ENCODE results near the gene SPN. TPM values are rescaled to one million over a fixed set of nuclear protein-coding genes. Genes with fewer than 3 reads are reported as not detected.
"Not testable (repeated sequence)": the region's sequence is repeated elsewhere in the genome, so short reads cannot be mapped to it uniquely, and the experiment has no call there.

The SPN gene, protein sequence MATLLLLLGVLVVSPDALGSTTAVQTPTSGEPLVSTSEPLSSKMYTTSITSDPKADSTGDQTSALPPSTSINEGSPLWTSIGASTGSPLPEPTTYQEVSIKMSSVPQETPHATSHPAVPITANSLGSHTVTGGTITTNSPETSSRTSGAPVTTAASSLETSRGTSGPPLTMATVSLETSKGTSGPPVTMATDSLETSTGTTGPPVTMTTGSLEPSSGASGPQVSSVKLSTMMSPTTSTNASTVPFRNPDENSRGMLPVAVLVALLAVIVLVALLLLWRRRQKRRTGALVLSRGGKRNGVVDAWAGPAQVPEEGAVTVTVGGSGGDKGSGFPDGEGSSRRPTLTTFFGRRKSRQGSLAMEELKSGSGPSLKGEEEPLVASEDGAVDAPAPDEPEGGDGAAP
- total RNA-seq (2021) (0.15 and 0.17 TPM in 2 replicates), Bru-seq, nascent RNA (percentile 8 among the genes with signal in this experiment), BruChase-seq, experiment 1, labeled RNA remaining after a 2-hour chase (percentile 13 among the genes with signal in this experiment), BruChase-seq, experiment 2, labeled RNA remaining after a 6-hour chase (percentile 9 among the genes with signal in this experiment)
- long read RNA-seq, result 0 reads

DNA sequence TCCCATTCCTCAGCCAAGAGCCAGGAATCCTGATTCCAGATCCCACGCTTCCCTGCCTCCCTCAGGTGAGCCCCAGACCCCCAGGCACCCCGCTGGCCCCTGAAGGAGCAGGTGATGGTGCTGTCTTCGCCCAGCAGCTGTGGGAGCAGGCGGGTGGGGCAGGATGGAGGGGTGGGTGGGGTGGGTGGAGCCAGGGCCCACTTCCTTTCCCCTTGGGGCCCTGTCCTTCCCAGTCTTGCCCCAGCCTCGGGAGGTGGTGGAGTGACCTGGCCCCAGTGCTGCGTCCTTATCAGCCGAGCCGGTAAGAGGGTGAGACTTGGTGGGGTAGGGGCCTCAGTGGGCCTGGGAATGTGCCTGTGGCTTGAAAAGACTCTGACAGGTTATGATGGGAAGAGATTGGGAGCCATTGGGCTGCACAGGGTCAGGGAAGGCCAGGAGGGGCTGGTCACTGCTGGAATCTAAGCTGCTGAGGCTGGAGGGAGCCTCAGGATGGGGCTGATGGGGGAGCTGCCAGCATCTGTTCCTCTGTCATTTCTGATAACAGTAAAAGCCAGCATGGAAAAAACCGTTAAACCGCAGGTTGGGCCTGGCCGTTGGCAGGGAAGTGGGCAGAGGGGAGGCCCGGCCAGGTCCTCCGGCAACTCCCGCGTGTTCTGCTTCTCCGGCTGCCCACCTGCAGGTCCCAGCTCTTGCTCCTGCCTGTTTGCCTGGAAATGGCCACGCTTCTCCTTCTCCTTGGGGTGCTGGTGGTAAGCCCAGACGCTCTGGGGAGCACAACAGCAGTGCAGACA lies at the start of gene SPN:
SPN (plus strand) TSS at position 232 of the 791 bp plus-strand sequence; CDS start at position 714, 482 bp downstream.
- Histone ChIP-seq H3K9me3 (ENCODE audit: insufficient read depth, low read depth) (no peaks in the 10 kb centered on the region), H3K27me3 (ENCODE audit: insufficient read depth, low read depth) (no peaks in the 10 kb centered on the region), H3K4me1 (replicated peaks; ENCODE audit: insufficient read depth) (no peaks in the 10 kb centered on the region), H3K4me3 (no peak within 1 kb of the TSS), H3K4me2 (no peak within 1 kb of the TSS), H4K20me1 (ENCODE audit: insufficient read depth) (no peaks in the 10 kb centered on the region), H3K79me2 (ENCODE audit: low read depth) (no peaks in the 10 kb centered on the region), H3K36me3 (ENCODE audit: low read depth) (no peaks in the 10 kb centered on the region), H3F3A (ENCODE audit: insufficient read depth, low read depth) (no peaks in the 10 kb centered on the region; the same call in 1 of the 2 replicates), H3K27ac (no peak within 1 kb of the TSS), H3K9me2 (ENCODE audit: insufficient read depth) (no peaks in the 10 kb centered on the region), H2AFZ (no peak within 1 kb of the TSS)
- CTCF ChIA-PET, result no interaction called here
- TF ChIP-seq, protein P1, sequence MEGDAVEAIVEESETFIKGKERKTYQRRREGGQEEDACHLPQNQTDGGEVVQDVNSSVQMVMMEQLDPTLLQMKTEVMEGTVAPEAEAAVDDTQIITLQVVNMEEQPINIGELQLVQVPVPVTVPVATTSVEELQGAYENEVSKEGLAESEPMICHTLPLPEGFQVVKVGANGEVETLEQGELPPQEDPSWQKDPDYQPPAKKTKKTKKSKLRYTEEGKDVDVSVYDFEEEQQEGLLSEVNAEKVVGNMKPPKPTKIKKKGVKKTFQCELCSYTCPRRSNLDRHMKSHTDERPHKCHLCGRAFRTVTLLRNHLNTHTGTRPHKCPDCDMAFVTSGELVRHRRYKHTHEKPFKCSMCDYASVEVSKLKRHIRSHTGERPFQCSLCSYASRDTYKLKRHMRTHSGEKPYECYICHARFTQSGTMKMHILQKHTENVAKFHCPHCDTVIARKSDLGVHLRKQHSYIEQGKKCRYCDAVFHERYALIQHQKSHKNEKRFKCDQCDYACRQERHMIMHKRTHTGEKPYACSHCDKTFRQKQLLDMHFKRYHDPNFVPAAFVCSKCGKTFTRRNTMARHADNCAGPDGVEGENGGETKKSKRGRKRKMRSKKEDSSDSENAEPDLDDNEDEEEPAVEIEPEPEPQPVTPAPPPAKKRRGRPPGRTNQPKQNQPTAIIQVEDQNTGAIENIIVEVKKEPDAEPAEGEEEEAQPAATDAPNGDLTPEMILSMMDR (conservative IDR thresholded peaks at IDR 0.05), result no peak
- no peak for TF ChIP-seq EZH2 (IDR thresholded peaks at IDR 0.05; ENCODE audit: low read depth)
- POLR2A ChIA-PET (ENCODE audit: unreplicated experiment), result interaction anchor here (0.6 kb wide), 1 partner anchor 151 kb away, joined by 3 read pairs; no protein-coding TSS in a partner anchor
- intact Hi-C loops (cut with micrococcal nuclease; ENCODE audit: unreplicated experiment), result no loop called here
- BruUV-seq (replicated peaks), result no TSS peak
- DNase-seq, result no peak

DNA sequence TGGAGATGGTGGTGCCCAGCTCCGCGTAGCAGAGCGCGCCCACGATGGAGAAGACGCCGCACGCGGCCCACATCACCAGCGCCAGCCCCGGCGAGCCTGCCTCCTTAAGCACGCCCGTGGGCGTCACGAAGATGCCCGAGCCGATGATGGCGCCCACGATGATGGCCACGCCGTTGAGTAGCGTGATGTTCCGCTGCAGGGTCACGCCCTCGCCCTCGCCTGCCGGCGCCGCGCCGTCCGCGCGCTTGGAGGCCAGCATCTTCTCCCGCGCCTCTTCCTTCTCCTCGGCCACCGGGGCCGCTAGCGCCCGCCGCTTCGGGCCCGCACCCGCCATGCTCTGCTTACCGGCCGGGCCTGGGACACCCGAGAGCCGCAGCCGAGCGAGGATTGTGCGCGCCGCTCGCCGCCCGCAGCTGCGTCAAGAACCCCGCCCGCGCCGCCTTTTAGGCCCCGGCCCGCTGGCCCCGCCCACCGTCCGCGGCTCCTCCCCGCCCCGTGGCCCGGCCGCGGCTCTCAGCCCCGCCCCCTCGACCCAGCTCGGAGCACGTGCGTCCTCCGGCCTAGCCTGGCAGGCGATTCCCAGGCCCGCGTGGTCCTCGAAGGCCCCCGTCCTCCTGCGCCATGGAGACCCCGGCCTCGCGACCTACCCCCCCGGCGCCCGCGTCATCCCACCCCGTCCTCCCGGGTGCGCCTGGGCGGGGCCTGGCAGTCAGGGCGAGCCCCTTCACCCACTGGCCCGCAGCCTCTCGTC lies 49.6 kb upstream of the SPN start:
- peaks cover 48% of the 10 kb centered on the region for H3K79me2 ChIP-seq (ENCODE audit: low read depth)
- H3K4me3 ChIP-seq, result peak overlapping the region; percentile 65
- H3K27ac ChIP-seq, result peak overlapping the region; percentile 77
- peak overlapping the region; percentile 62 for H2AFZ ChIP-seq
- H3K4me2 ChIP-seq, result peak overlapping the region; percentile 96
- H3K9me3 ChIP-seq (ENCODE audit: insufficient read depth, low read depth); H3K9me2 ChIP-seq (ENCODE audit: insufficient read depth); BruUV-seq (replicated peaks); H3K36me3 ChIP-seq (ENCODE audit: low read depth); H3F3A ChIP-seq (ENCODE audit: insufficient read depth, low read depth); intact Hi-C loops (cut with micrococcal nuclease; ENCODE audit: unreplicated experiment); H3K27me3 ChIP-seq (ENCODE audit: insufficient read depth, low read depth); CTCF ChIA-PET: not testable (repeated sequence)
- DNase-seq, result peak; percentile 52 to 93
- POLR2A ChIA-PET (ENCODE audit: unreplicated experiment), result interaction anchor here (0.6 kb wide), 3 partner anchors 214 to 562 kb away, joined by 3 to 6 read pairs (median 4); no protein-coding TSS in a partner anchor
- peaks cover 10% of the 10 kb centered on the region; the same call in 1 of the 2 replicates for H3K4me1 ChIP-seq (replicated peaks; ENCODE audit: insufficient read depth)
- H4K20me1 ChIP-seq (ENCODE audit: insufficient read depth), result peaks cover 20% of the 10 kb centered on the region

DNA sequence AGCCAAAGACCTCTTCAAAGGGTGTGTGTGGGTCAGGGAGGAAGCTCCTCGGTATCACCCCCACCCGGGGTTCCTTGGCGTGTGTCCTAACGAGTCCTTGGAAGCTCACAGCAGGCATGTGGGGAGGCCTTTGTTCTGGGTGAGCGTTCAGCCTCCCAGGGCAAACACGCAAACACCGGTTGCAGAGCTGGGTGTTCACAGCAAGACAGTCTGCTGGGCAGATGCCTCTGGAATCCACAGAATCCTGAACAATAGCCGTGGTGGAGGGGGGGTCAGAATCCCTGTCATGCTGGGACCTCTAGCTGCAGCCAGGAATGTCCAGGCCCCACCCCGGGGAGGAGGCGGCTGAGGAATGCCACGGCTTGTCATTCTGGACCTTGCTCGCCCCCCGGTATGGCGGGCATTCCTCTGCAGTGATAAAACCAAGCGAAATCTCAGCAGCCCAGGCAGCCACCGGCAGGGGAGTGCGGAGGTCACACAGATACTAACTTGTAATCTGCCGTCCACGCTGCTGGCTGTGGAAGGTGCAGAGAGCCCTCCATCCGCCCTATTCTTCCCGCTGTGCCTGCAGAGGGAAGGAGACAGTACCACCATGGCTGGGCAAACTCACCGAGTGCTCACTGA lies 48.2 kb upstream of the SPN start:
- H3K27ac ChIP-seq; H3K4me1 ChIP-seq (replicated peaks; ENCODE audit: insufficient read depth); H4K20me1 ChIP-seq (ENCODE audit: insufficient read depth); H3K36me3 ChIP-seq (ENCODE audit: low read depth); intact Hi-C loops (cut with micrococcal nuclease; ENCODE audit: unreplicated experiment); DNase-seq; H3K9me3 ChIP-seq (ENCODE audit: insufficient read depth, low read depth); H3F3A ChIP-seq (ENCODE audit: insufficient read depth, low read depth); CTCF ChIA-PET; H3K4me3 ChIP-seq; H3K9me2 ChIP-seq (ENCODE audit: insufficient read depth); H3K27me3 ChIP-seq (ENCODE audit: insufficient read depth, low read depth); H2AFZ ChIP-seq; BruUV-seq (replicated peaks); H3K4me2 ChIP-seq; POLR2A ChIA-PET (ENCODE audit: unreplicated experiment): not testable (repeated sequence)
- H3K79me2 ChIP-seq (ENCODE audit: low read depth), result peaks cover 35% of the 10 kb centered on the region

DNA sequence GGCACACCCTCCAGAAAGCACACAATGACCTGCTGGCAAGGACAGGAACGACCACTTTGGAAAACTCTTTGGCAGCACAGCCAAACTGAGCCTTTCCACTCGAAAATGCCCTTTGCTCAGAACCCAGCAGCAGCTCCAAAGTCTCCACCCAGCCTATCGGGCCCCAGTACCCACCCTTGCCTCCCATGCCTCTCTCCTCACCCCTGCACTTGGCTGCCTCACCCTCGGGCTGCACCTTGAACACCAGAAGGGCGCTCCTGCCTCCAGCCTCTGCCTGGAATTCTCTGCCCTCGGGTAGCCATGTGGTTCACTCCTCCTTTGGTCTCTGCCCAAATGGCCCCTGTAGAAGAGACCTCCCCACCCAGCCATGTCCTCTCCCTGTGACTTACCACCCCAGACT lies 46.9 kb upstream of the SPN start:
- intact Hi-C loops (cut with micrococcal nuclease; ENCODE audit: unreplicated experiment); H3K27me3 ChIP-seq (ENCODE audit: insufficient read depth, low read depth); POLR2A ChIA-PET (ENCODE audit: unreplicated experiment); CTCF ChIA-PET; H3K4me3 ChIP-seq; DNase-seq; H3F3A ChIP-seq (ENCODE audit: insufficient read depth, low read depth); H3K9me2 ChIP-seq (ENCODE audit: insufficient read depth); H3K4me2 ChIP-seq; BruUV-seq (replicated peaks); H2AFZ ChIP-seq; H3K4me1 ChIP-seq (replicated peaks; ENCODE audit: insufficient read depth); H3K27ac ChIP-seq; H3K36me3 ChIP-seq (ENCODE audit: low read depth); H4K20me1 ChIP-seq (ENCODE audit: insufficient read depth); H3K9me3 ChIP-seq (ENCODE audit: insufficient read depth, low read depth): not testable (repeated sequence)
- H3K79me2 ChIP-seq (ENCODE audit: low read depth), result peaks cover 23% of the 10 kb centered on the region
